Natural killer cell (primary cell): ENCODE results near the gene UBL4B. TPM values are rescaled to one million over a fixed set of nuclear protein-coding genes. Genes with fewer than 3 reads are reported as not detected.

Experiments used
- ATAC-seq, 3 donors: fragments of 150-1000 bp in 2 of 3; fragments of 200-7000 bp in 1 of 3; cut with Tn5 transposase; 1 replicate in 1 of 3; 2 replicates in 2 of 3; pipeline ENCODE4 v1.10.0; 2021; ENCODE audit warnings: mild to moderate bottlenecking in 2 of 3, moderate library complexity in 2 of 3
- DNase-seq, 2 donors: peaks; one replicate each; pipeline versions ENCODE4 v3.0.0 to v3.0.0-alpha.2; 2013 to 2021; ENCODE audit warnings: mixed read lengths in 1 of 2
- H3K27ac ChIP-seq: one replicate; pipeline ENCODE4 v1.5.1; 2013; ENCODE audit warnings: mild to moderate bottlenecking, low read length
- H3K27me3 ChIP-seq: one replicate; pipeline ENCODE4 v1.6.1; 2013; ENCODE audit warnings: low read length; ENCODE audit not compliant: control insufficient read depth, insufficient read depth
- H3K36me3 ChIP-seq: one replicate; pipeline ENCODE4 v1.6.1; 2013; ENCODE audit warnings: low read length; ENCODE audit not compliant: control insufficient read depth, insufficient read depth
- H3K4me1 ChIP-seq: one replicate; pipeline ENCODE4 v1.6.1; 2013; ENCODE audit warnings: low read length; ENCODE audit not compliant: control insufficient read depth, insufficient read depth
- H3K4me3 ChIP-seq: one replicate; pipeline ENCODE4 v1.5.1; 2013; ENCODE audit warnings: low read length
- H3K9me3 ChIP-seq: one replicate; pipeline ENCODE4 v1.6.1; 2013; ENCODE audit warnings: low read length; ENCODE audit not compliant: control insufficient read depth, insufficient read depth
- H3K27ac Mint-ChIP-seq, 2 donors: one replicate each; pipeline ENCODE4 v1.8.0; 2022; ENCODE audit warnings: mild to moderate bottlenecking in 2 of 2, mixed read lengths in 2 of 2, moderate library complexity in 1 of 2
- H3K27me3 Mint-ChIP-seq, 2 donors: one replicate each; pipeline ENCODE4 v1.8.0; 2022; ENCODE audit warnings: low read depth in 2 of 2, mixed read lengths in 2 of 2
- H3K36me3 Mint-ChIP-seq: one replicate; pipeline ENCODE4 v1.8.0; 2022; ENCODE audit warnings: mixed read lengths
- H3K4me1 Mint-ChIP-seq, 2 donors: one replicate each; pipeline ENCODE4 v1.8.0; 2022; ENCODE audit warnings: mixed read lengths in 2 of 2
- H3K4me3 Mint-ChIP-seq: one replicate; pipeline ENCODE4 v1.8.0; 2022; ENCODE audit warnings: mild to moderate bottlenecking, moderate library complexity, mixed read lengths
- H3K9me3 Mint-ChIP-seq, 2 donors: one replicate each; pipeline ENCODE4 v1.8.0; 2022; ENCODE audit warnings: mixed read lengths in 2 of 2
- CTCF ChIP-seq: fragments of 200-600 bp; IDR thresholded peaks from one replicate; pipeline ENCODE4 v1.8.0; 2022; ENCODE audit warnings: antibody characterized with exemption
- WGBS: methylation state at CpG from one replicate; pipeline ENCODE4 v1.1.7; 2013; ENCODE audit warnings: missing lambda C conversion rate; ENCODE audit not compliant: insufficient coverage; 5-methylcytosine and 5-hydroxymethylcytosine counted together
- intact Hi-C: fragments of 100-400 bp; cut with micrococcal nuclease; formaldehyde crosslinking; loops from one replicate; pipeline ENCODE4 v1.14.2; 2022
- total RNA-seq, 4 donors: library from RNA; stranded (reverse); fragments of 120-200 nt in 1 of 4; gene quantifications; one replicate each; pipeline versions ENCODE4 v1.2.3 to v1.2.4, GENCODE V29; 2013 to 2022

Gene UBL4B
- total RNA-seq, 3 donors from 2014 or later (not counting 1 experiment from before 2014, with no cell fraction given): not detected

DNA sequence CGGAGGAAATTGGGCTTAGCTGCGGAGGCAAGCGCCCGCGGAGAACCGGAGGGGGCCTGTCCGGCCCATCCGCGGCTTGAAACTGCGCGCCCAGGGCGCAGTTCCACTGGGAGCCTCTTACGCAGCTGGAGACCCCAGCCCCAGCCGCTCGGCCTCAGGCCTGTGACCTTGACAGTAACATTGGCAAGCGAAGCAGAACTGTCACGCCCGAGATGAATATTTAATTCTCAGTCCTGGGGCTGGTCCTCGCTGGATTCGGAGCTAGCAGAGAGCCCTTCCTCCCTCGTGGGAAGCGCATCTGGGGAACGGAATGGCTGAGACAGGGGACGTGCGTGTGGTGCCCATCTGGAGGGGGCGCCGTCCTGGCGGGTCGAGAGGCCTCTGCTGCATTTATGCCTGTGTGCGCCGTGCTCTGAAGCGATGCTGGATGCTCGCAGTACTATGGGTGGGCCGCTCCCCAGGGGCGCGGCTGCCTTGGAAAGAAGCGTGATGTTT lies 39.0 kb downstream of the UBL4B start:
- ATAC-seq (no peak), DNase-seq (no peak)
- no peaks in the 10 kb centered on the region for H3K4me1 Mint-ChIP-seq
- Histone ChIP-seq H3K4me3 (no peak overlapping the region), H3K36me3 (no peaks in the 10 kb centered on the region), H3K27ac (no peak overlapping the region), H3K27me3 (peaks cover 18% of the 10 kb centered on the region), H3K4me1 (no peaks in the 10 kb centered on the region), H3K9me3 (no peaks in the 10 kb centered on the region)
- H3K27me3 Mint-ChIP-seq: peaks cover 28 to 33% of the 10 kb centered on the region in 2 donors
- no peaks in the 10 kb centered on the region for H3K9me3 Mint-ChIP-seq
- no peak for TF ChIP-seq CTCF
- no peak overlapping the region for H3K27ac Mint-ChIP-seq
- no peak overlapping the region for H3K4me3 Mint-ChIP-seq
- 10% methylated on average over 37 of the region's 37 CpGs for WGBS
- no peaks in the 10 kb centered on the region for H3K36me3 Mint-ChIP-seq
- intact Hi-C loops: no loop called here

DNA sequence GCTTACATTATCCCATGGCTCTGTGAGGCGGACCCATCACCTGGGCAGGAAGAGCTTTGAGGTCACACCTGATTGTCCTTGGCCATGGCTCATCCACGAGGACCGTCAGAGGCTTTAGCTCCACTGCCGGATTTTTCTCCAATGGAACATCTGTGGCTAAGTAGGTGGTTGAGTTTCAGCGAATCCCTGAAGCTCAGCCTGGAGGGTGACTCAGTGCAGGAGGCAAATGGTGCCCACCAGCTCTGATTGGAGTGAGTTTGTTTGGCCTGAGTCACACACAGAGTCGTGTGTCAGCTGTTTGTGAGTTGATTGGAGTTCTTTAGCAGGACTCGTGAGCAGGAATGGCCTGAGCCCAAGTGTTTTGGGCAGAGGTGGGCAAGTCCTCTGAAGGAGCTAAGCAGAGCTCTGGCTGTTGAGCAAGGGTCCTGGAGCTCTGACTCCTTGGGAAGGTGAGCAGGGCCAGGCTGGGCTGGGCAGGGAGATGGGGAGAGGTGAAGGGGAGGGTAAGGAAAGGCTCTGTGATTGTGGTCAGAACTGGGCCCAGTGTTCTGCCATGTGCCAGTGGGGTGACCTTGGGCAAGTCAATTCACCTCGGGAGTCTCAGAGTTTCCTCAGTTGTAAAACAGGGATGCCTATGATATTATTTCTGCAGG lies 40.0 kb downstream of the UBL4B start:
- H3K27me3 ChIP-seq: peaks cover 18% of the 10 kb centered on the region
- no peaks in the 10 kb centered on the region for H3K4me1 ChIP-seq

DNA sequence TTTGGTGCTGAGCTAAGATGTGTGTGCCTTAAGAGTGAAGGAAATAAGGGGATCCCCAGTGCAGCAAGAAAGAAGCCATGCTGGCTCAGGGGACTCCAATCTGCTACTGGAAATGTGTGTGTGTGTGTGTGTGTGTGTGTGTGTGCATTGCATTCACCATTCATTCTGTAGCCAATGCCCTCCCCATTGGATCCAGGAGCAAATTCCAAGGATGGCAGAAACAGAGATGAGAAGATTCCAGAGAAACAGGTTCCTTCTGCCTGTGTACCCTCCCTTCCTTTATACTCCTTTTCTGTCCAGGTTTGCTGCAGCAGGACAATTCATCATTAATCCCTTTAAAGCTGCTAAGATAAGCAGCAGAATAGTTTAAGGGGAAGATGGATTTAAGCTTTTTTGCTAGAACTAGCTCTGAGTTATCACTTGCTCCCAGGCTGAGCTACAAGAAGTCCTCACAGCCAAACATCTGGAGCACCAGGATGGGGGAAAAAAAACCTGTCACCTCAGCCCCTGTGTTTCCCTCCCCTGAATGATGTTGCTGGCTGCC lies 41.2 kb downstream of the UBL4B start:
- peaks cover 18% of the 10 kb centered on the region for H3K27me3 ChIP-seq
- Mint-ChIP-seq H3K4me3 (no peak overlapping the region), H3K4me1 (no peaks in the 10 kb centered on the region), H3K36me3 (no peaks in the 10 kb centered on the region), H3K27ac (no peak overlapping the region), H3K9me3 (peaks cover 0 to 3% of the 10 kb centered on the region in 2 donors), H3K27me3 (peaks cover 39 to 52% of the 10 kb centered on the region in 2 donors)
- no peak overlapping the region for H3K4me3 ChIP-seq
- H3K9me3 ChIP-seq: no peaks in the 10 kb centered on the region
- no peak for TF ChIP-seq CTCF
- no peak for ATAC-seq
- intact Hi-C loops: no loop called here
- no peaks in the 10 kb centered on the region for H3K36me3 ChIP-seq
- H3K4me1 ChIP-seq: no peaks in the 10 kb centered on the region
- no peak for DNase-seq
- no peak overlapping the region for H3K27ac ChIP-seq

More for the DNA sequence above, 40.0 kb downstream of the UBL4B start:
- intact Hi-C loops: no loop called here
- H3K4me1 Mint-ChIP-seq: no peaks in the 10 kb centered on the region
- DNase-seq (no peak), ATAC-seq (no peak)
- no peak overlapping the region for H3K4me3 Mint-ChIP-seq
- no peak overlapping the region for H3K4me3 ChIP-seq
- no peaks in the 10 kb centered on the region for H3K9me3 Mint-ChIP-seq
- H3K27ac ChIP-seq: no peak overlapping the region
- 68% methylated on average over 8 of the region's 8 CpGs for WGBS
- no peak overlapping the region for H3K27ac Mint-ChIP-seq
- peaks cover 34 to 43% of the 10 kb centered on the region in 2 donors for H3K27me3 Mint-ChIP-seq
- H3K36me3 ChIP-seq: no peaks in the 10 kb centered on the region
- no peaks in the 10 kb centered on the region for H3K9me3 ChIP-seq
- no peak for TF ChIP-seq CTCF
- H3K36me3 Mint-ChIP-seq: no peaks in the 10 kb centered on the region
